Neural crest cell (in vitro differentiated cells): ENCODE results near the gene GOT1. TPM values are rescaled to one million over a fixed set of nuclear protein-coding genes. Genes with fewer than 3 reads are reported as not detected.

Experiments used
- DNase-seq: peaks from one replicate; pipeline ENCODE4 v3.0.0; 2021; ENCODE audit warnings: low read depth, mixed read lengths, low spot score
- H3K27ac Mint-ChIP-seq: one replicate; pipeline ENCODE4 v1.8.0; 2021; ENCODE audit warnings: mild to moderate bottlenecking, mixed read lengths; ENCODE audit not compliant: unreplicated experiment
- H3K27me3 Mint-ChIP-seq: 2 replicates; pipeline ENCODE4 v1.8.0; 2021; ENCODE audit warnings: low read depth, mild to moderate bottlenecking, mixed read lengths
- H3K36me3 Mint-ChIP-seq: 2 replicates; pipeline ENCODE4 v1.8.0; 2021; ENCODE audit warnings: low read depth, mild to moderate bottlenecking, mixed read lengths
- H3K4me1 Mint-ChIP-seq: 2 replicates; pipeline ENCODE4 v1.8.0; 2021; ENCODE audit warnings: mixed read lengths
- H3K4me3 Mint-ChIP-seq: one replicate; pipeline ENCODE4 v1.8.0; 2021; ENCODE audit warnings: mild to moderate bottlenecking, mixed read lengths
- H3K9me3 Mint-ChIP-seq: 2 replicates; pipeline ENCODE4 v1.8.0; 2021; ENCODE audit warnings: mixed read lengths
- long read RNA-seq: library from polyadenylated mRNA; unstranded; transcript quantifications from one replicate; pipeline ENCODE4 v2.0.0, GENCODE V29; 2020
- total RNA-seq: library from RNA; stranded (reverse); gene quantifications from 2 replicates; pipeline ENCODE4 v1.2.1, GENCODE V29; 2021
- TF ChIP-seq, protein P1 (sequence below): fragments of 200-600 bp; sonication (generic); conservative IDR thresholded peaks from 2 replicates; pipeline ENCODE4 v1.5.0; 2021; ENCODE audit warnings: antibody characterized with exemption, mild to moderate bottlenecking

GOT1 gene
- 30.8 and 37.8 TPM in 2 replicates for total RNA-seq
- long read RNA-seq, transcript GOT1-201 (9 exons, 2,923 nt), result major isoform, 300 of 318 reads
- long read RNA-seq, partial matches to known transcripts, result 2 of 318 reads
- long read RNA-seq, other reads (novel, unspliced or antisense), result 15 of 318 reads

DNA sequence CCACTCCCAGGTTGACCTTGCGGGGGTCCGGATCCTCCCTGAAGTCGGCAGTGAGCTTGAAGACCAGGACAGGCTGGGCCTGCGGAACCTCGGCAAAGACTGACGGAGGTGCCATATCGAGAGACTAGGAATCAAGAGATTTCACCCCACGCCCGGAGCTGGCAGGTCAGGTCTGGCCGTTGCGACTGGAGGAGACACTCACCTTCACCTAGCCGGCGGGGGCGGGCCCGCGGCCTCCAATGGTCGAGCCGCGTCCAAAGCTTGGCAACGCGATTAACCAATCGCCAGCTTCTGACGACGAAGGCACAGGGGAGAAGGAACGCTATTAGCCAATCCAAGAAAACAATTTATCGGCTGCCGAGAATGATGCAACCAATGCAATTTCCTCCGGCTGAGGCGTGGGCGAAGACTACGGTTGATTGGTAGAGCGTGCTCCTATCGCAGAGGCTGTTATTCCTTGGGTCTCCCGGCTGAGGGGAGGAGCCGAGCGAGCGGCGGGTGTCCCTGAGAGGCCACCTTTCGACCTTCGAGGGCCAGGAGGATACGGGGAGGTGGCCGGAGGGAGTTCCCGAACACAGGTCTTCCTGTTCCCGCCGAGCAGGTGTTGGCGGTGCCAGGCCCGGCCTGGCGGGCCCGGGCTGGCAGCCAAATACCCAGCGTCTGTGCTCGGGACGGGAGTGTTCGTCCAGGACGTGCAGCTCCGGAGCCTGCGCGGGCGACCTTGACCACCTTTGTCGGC lies at the start of gene GOT1:
TSS of gene GOT1 (minus strand) at position 174 of the 739 bp plus-strand sequence. CDS start at position 115, 59 bp downstream.
- Mint-ChIP-seq H3K27ac (peak within 1 kb of the TSS; percentile 96), H3K36me3 (peaks cover 3% of the 10 kb centered on the region), H3K27me3 (no peaks in the 10 kb centered on the region), H3K4me3 (peak within 1 kb of the TSS; percentile 96), H3K9me3 (no peaks in the 10 kb centered on the region), H3K4me1 (peaks cover 32% of the 10 kb centered on the region)
- peak; percentile 77 for DNase-seq
- TF ChIP-seq, protein P1, sequence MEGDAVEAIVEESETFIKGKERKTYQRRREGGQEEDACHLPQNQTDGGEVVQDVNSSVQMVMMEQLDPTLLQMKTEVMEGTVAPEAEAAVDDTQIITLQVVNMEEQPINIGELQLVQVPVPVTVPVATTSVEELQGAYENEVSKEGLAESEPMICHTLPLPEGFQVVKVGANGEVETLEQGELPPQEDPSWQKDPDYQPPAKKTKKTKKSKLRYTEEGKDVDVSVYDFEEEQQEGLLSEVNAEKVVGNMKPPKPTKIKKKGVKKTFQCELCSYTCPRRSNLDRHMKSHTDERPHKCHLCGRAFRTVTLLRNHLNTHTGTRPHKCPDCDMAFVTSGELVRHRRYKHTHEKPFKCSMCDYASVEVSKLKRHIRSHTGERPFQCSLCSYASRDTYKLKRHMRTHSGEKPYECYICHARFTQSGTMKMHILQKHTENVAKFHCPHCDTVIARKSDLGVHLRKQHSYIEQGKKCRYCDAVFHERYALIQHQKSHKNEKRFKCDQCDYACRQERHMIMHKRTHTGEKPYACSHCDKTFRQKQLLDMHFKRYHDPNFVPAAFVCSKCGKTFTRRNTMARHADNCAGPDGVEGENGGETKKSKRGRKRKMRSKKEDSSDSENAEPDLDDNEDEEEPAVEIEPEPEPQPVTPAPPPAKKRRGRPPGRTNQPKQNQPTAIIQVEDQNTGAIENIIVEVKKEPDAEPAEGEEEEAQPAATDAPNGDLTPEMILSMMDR, result no peak

DNA sequence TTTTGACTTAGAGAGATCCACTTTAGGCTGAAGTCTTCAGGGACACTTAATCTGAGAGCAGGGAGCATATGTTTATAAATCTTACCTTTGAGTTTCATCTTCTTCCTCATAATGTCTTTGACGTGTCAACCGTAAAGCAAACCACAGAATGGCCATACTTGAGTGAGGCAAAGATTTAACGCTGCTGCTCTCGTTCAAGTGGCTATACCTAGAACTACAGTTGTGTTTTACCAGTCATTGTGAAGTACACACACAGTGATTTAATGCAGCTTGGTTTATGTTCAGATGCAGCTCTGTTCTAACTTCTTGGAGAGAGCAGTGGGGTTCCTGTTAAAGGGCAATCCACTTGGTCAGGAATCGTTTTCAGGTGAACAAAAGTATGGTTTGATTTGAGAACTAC lies 39.9 kb upstream of the GOT1 start:
- Mint-ChIP-seq H3K27ac (no peak overlapping the region), H3K36me3 (no peaks in the 10 kb centered on the region), H3K4me3 (no peak overlapping the region), H3K9me3 (no peaks in the 10 kb centered on the region), H3K4me1 (no peaks in the 10 kb centered on the region), H3K27me3 (peaks cover 81% of the 10 kb centered on the region)
- no peak for DNase-seq
- TF ChIP-seq, protein P1, result no peak

DNA sequence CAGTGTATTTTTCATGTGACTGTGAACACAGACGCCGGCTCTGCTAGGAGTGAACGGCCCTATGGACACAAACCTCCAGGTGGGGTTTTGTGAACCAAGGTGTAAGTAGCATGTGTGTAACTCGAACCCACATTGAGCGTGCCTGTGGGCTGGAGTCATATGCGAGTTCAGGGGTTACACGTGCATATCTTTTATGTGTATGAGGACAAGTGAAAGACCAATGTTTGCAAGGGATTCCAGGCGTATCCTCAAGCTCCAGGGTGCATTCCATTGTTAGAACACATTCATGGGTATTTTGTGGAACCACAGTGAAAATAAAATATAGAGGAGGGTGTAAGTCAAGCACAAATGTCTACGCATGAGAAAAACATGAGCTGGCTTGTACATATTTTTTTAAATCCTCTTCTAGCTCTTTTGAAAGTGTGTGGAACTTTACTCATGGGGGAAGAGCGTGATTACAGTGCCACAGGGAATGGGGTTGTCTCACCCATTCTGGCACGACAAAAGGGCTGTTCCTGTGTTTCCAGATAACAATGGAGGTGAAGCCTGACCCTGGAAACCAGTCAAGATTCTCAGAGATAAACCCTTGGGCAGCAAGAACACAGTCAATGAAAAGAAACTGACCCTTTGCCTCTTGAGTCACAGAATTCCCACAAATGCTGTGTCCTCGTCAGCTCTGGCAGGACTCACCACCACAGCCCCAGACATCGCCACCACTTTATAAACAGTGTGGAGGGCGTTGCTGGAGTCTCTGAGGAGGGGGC lies 37.0 kb upstream of the GOT1 start:
- no peak for DNase-seq
- H3K27me3 Mint-ChIP-seq, result peaks cover 61% of the 10 kb centered on the region
- TF ChIP-seq, protein P1, result no peak
- H3K9me3 Mint-ChIP-seq, result no peaks in the 10 kb centered on the region
- no peak overlapping the region for H3K4me3 Mint-ChIP-seq
- peak overlapping the region; percentile 32 for H3K27ac Mint-ChIP-seq
- H3K36me3 Mint-ChIP-seq, result no peaks in the 10 kb centered on the region
- H3K4me1 Mint-ChIP-seq, result no peaks in the 10 kb centered on the region

- TF ChIP-seq, protein P1, result no peak
- Mint-ChIP-seq H3K27me3 (peaks cover 61% of the 10 kb centered on the region), H3K9me3 (no peaks in the 10 kb centered on the region), H3K4me3 (no peak overlapping the region), H3K36me3 (no peaks in the 10 kb centered on the region), H3K27ac (no peak overlapping the region), H3K4me1 (no peaks in the 10 kb centered on the region)
- no peak for DNase-seq
Observed at GRCh38 chr10:99466632-99467223, 36.3 kb upstream of the GOT1 start.

- H3K9me3 Mint-ChIP-seq, result no peaks in the 10 kb centered on the region
- H3K27ac Mint-ChIP-seq, result no peak overlapping the region
- no peak overlapping the region for H3K4me3 Mint-ChIP-seq
- TF ChIP-seq, protein P1, result no peak
- H3K36me3 Mint-ChIP-seq, result no peaks in the 10 kb centered on the region
- H3K4me1 Mint-ChIP-seq, result no peaks in the 10 kb centered on the region
- H3K27me3 Mint-ChIP-seq, result peaks cover 64% of the 10 kb centered on the region
- DNase-seq, result no peak
Observed at GRCh38 chr10:99461230-99461629, 30.8 kb upstream of the GOT1 start.
